Measurements from ENCODE around the gene SIRT6.

- TF ChIP-seq CTCF (IDR thresholded peaks at IDR 0.05) (no peak), POLR2A (IDR thresholded peaks at IDR 0.05) (no peak), POLR2AphosphoS5 (IDR thresholded peaks at IDR 0.05) (no peak)
These were observed 10.7 kb downstream of the SIRT6 start for GRCh38 chr19:4171676-4172075.

All from stomach (tissue), 4 donors.